Measurements from ENCODE around the gene MCM9.
A peak's percentile ranks its signal among the peaks of the same experiment; 100 is the strongest.

The MCM9 gene
- 37.9 to 57.7 (median 53.2) reads per million in 3 experiments for total RNA-seq

- peak; percentile 84 for DNase-seq
Observed at GRCh38 chr6:118934461-118935330, at the start of gene MCM9. Gene MCM9 (minus strand): TSS chr6:118935159. CDS start chr6:118931723, 3,436 bp downstream.

GRCh38 chr6:118984342-118984741 is 49.4 kb upstream of the MCM9 start:
- DNase-seq = no peak

GRCh38 chr6:118982575-118982911 is 47.6 kb upstream of the MCM9 start:
- no peak for DNase-seq

GRCh38 chr6:118981884-118982574 is 47.1 kb upstream of the MCM9 start:
- no peak for DNase-seq

- DNase-seq = no peak
Observed at GRCh38 chr6:118980063-118980462, 45.1 kb upstream of the MCM9 start.

GRCh38 chr6:118974790-118975189 is 39.8 kb upstream of the MCM9 start:
- DNase-seq = no peak

- no peak for DNase-seq
Observed at GRCh38 chr6:118971682-118972081, 36.7 kb upstream of the MCM9 start.

- no peak for DNase-seq
Observed at GRCh38 chr6:118970866-118971265, 35.9 kb upstream of the MCM9 start.

GRCh38 chr6:118968416-118968815 is 33.5 kb upstream of the MCM9 start:
- no peak for DNase-seq

GRCh38 chr6:118967239-118967638 is 32.3 kb upstream of the MCM9 start:
- DNase-seq = no peak

GRCh38 chr6:118965843-118966370 is 30.9 kb upstream of the MCM9 start:
- no peak for DNase-seq

- DNase-seq = no peak
Observed at GRCh38 chr6:118965371-118965770, 30.4 kb upstream of the MCM9 start.

GRCh38 chr6:118963003-118963402 is 28.0 kb upstream of the MCM9 start:
- no peak for DNase-seq

GRCh38 chr6:118959903-118960302 is 24.9 kb upstream of the MCM9 start:
- DNase-seq = no peak

- no peak for DNase-seq
Observed at GRCh38 chr6:118953391-118953790, 18.4 kb upstream of the MCM9 start.

- no peak for DNase-seq
Observed at GRCh38 chr6:118952683-118953082, 17.7 kb upstream of the MCM9 start.

GRCh38 chr6:118945217-118945616 is 10.3 kb upstream of the MCM9 start:
- DNase-seq = no peak

GRCh38 chr6:118940770-118941169 is 5.8 kb upstream of the MCM9 start:
- DNase-seq = no peak

GRCh38 chr6:118939683-118940082 is 4.7 kb upstream of the MCM9 start:
- no peak for DNase-seq

GRCh38 chr6:118935978-118936703 is 1.2 kb upstream of the MCM9 start:
- no peak for DNase-seq

- no peak for DNase-seq
Observed at GRCh38 chr6:118935331-118935668, 341 bp upstream of the MCM9 start.

- DNase-seq = no peak
Observed at GRCh38 chr6:118933855-118934460, 1.0 kb downstream of the MCM9 start.

GRCh38 chr6:118932421-118932820 is 2.5 kb downstream of the MCM9 start:
- DNase-seq = no peak
